HEK293T (cell line): Measurements from ENCODE around the gene CELSR1.

Experiments
- ARNT ChIP-seq: fragments of 450-650 bp; IDR thresholded peaks from 2 replicates; pipeline ENCODE4 v1.6.1; 2017; ENCODE audit warnings: mild to moderate bottlenecking
- BHLHE40 ChIP-seq: fragments of 450-650 bp; IDR thresholded peaks from 2 replicates; pipeline ENCODE4 v1.6.1; 2016; ENCODE audit warnings: mild to moderate bottlenecking, moderate library complexity, borderline replicate concordance
- FOXA1 ChIP-seq: fragments of 450-650 bp; IDR thresholded peaks from 2 replicates; pipeline ENCODE4 v1.6.1; 2016; ENCODE audit warnings: mild to moderate bottlenecking
- FOXK2 ChIP-seq: fragments of 450-650 bp; IDR thresholded peaks from 2 replicates; pipeline ENCODE4 v1.6.1; 2016; ENCODE audit warnings: mild to moderate bottlenecking
- NFRKB ChIP-seq: fragments of 450-650 bp; IDR thresholded peaks from 2 replicates; pipeline ENCODE4 v1.6.1; 2016; ENCODE audit warnings: mild to moderate bottlenecking, moderate library complexity
- SP1 ChIP-seq: fragments of 450-650 bp; IDR thresholded peaks from 2 replicates; pipeline ENCODE4 v1.6.1; 2017
- SUZ12 ChIP-seq: fragments of 450-650 bp; IDR thresholded peaks from 2 replicates; pipeline ENCODE4 v1.6.1; 2016; ENCODE audit warnings: mild to moderate bottlenecking
- TARDBP ChIP-seq: fragments of 450-650 bp; IDR thresholded peaks from 2 replicates; pipeline ENCODE4 v1.6.1; 2016
- ZNF384 ChIP-seq: fragments of 450-650 bp; IDR thresholded peaks from 2 replicates; pipeline ENCODE4 v1.6.1; 2016

DNA sequence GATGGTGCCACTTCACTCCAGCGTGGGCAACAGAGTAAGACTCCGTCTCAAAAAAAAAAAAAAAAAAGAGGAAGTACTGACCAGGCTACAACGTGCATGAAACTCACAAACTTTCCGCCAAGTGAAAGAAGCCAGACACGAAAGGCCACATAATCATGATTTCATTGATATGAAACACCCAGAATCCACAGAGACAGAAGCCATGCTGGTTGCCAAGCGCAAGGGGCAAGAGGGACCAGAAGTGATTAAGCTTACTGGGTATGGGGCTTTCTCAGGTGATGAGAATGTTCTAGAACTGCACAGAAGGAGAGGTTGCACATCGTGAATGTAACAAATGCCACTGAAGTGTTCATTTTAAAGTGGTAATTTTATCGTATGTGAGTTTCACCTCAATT is 60.9 kb downstream of the CELSR1 start:
- TF ChIP-seq BHLHE40 (no peak), SUZ12 (no peak), NFRKB (no peak), FOXK2 (no peak), SP1 (no peak), ARNT (no peak), ZNF384 (no peak), TARDBP (no peak), FOXA1 (no peak)
